Pulmonary artery endothelial cell (primary cell): ENCODE data around the gene LCE2B. TPM values are rescaled to one million over a fixed set of nuclear protein-coding genes. Genes with fewer than 3 reads are reported as not detected.
"Not testable (repeated sequence)": the region's sequence is repeated elsewhere in the genome, so short reads cannot be mapped to it uniquely, and the experiment has no call there.

Source experiments
- DNase-seq: peaks from one replicate; pipeline ENCODE4 v3.0.0-alpha.2; 2011; ENCODE audit warnings: low read depth, low spot score
- total RNA-seq: library from RNA; depleted of rRNA; stranded (reverse); fragments of >200 nt; gene quantifications from 2 replicates; pipeline ENCODE4 v1.2.3, GENCODE V29; 2014

Gene LCE2B, protein sequence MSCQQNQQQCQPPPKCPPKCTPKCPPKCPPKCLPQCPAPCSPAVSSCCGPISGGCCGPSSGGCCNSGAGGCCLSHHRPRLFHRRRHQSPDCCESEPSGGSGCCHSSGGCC
- not detected in 2 replicates for total RNA-seq

DNA sequence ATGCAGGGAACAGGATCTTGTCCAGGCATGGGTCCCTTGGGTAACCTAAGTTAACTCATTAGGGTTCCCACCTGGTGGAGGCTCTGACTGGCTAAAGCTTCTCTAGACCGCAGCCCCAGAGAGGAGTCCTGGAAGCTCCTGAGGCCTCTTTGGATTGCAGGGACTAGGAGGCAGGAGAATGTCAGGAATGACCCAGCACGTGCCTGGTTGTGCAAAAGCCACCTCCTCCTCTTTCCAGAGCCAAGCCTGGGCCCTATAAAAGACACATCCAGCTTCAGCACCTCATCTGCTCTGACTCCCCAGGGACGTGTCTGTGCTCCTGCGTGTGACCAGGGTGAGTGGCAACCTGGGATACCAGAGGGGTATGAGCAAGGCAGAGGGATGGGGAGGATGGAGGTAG lies at the start of gene LCE2B:
Gene LCE2B, plus strand, starts transcription at position 301 of the 400 bp plus-strand sequence. CDS start 721 bp downstream, outside the sequence.
- DNase-seq: not testable (repeated sequence)

DNA sequence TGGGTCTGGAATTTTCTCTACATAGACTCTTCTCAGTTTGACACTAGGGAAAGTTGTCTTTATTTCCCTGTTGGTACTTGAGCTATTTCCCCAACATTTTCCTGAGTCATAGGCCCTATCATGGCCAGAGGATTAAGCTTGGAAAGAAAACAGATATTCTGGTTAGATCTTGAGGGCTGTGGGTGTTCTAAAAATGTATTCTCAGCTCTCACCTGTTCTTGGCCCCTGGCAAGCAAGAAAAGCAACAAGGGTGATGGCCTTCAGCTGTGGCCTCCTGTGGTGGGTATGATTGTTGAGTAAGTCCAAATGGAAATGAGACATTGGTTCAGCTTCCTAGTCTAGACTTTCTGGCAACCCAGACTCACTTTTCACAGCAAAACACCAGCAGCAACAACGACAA lies 45.6 kb upstream of the LCE2B start:
- no peak for DNase-seq

- DNase-seq: no peak
Observed at GRCh38 chr1:152643945-152644344, 42.0 kb upstream of the LCE2B start.

- DNase-seq: no peak
Observed at GRCh38 chr1:152645146-152645545, 40.8 kb upstream of the LCE2B start.

DNA sequence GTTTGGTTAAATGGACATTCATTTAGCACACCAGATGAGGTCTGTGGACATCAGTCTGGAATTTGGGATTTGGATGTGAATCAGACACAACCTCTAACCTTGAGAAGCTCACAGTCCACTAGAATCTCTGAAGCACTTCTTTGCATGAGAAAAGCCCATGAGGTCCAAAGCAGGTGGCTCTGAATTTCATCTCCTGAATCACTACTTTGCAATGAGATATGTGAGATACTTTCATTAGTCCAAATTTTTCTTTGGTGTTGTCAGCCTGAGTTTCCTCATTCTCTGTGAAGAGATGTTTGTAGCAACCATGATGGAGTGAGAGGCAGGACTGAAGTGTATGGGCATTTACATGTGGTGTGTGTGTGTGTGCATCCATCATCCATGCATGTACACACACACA lies 39.3 kb upstream of the LCE2B start:
- DNase-seq: no peak

DNA sequence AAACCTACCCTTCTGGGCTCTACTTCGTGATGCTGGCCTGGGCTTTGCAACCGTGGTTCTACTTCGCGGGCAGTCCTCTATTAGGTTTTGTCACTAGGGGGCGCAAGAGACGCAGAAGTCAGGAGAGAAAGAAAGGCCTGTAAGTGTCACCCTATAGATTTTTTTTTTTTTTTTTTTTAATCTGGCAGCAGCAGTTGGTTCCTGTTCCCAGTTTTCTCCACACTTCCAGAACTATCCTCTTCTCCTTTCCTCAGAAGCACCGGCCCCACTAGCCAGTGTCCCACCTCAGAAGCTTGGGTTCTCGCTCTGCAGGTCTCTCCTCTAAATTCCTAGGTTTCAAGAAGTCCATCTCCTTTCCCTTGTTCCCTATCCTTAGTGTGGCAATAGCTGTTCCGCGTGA lies 31.8 kb upstream of the LCE2B start:
- DNase-seq: peak; percentile 1

- DNase-seq: no peak
Observed at GRCh38 chr1:152656459-152656858, 29.5 kb upstream of the LCE2B start.

- DNase-seq: no peak
Observed at GRCh38 chr1:152657677-152658076, 28.2 kb upstream of the LCE2B start.

DNA sequence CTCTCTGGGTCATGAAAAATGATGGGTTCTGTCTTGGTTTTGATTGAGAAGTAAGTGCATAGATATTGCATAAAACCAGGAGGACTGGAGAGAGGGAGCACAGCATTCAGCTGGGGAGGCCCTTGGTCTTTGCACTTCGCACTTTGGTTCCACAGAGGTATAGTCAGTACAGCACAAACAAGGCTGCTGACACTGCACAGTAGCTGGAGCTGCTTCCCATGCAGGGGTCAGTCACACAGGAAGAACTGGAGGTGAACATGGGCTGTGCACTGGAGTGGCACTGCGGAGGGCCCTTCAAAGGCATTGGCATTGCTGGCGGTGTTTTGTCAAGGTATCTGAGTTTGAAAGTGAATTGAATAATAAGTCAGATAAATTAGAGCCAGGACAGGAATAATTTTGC lies 27.3 kb upstream of the LCE2B start:
- DNase-seq: no peak

DNA sequence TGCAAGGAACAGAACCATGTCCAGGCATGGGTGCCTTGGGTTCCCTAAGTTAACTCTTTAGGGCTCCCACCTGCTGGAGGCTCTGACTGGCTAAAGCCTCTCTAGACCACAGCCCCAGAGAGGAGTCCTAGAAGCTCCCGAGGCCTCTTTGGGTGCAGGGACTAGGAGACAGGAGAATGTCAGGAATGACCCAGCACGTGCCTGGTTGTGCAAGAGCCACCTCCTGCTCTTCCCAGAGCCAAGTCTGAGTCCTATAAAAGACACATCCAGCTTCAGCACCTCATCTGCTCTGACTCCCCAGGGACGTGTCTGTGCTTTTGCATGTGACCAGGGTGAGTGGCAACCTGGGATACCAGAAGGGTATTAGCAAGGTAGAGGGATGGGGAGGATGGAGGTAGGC lies 22.8 kb upstream of the LCE2B start, which contains the start of gene LCE2D:
Gene LCE2D, plus strand, starts transcription at position 283 of the 400 bp plus-strand sequence. CDS start 726 bp downstream, outside the sequence.
- DNase-seq: no peak

- not testable (repeated sequence) for DNase-seq
Observed at GRCh38 chr1:152666171-152666570, 19.8 kb upstream of the LCE2B start.

DNA sequence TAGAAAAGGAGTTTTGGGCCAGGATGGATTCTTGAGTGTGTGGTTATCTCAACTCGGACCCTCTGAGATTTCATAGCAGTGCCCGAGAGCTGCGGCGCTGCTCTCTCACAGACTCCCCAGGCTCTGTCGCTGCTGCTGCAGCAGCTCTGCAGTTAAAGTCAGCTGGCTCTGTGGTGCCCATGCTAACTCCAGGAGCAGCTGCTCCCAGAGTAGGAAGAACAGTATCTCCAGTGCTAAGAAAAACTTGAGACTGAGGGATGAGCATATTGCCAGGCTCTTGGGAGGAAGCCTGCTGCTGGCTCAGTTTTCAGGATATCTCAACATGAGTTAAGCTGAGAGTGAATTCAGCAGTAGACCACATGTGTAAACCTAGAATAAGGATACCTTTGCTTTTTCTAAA lies 18.3 kb upstream of the LCE2B start:
- DNase-seq: no peak

DNA sequence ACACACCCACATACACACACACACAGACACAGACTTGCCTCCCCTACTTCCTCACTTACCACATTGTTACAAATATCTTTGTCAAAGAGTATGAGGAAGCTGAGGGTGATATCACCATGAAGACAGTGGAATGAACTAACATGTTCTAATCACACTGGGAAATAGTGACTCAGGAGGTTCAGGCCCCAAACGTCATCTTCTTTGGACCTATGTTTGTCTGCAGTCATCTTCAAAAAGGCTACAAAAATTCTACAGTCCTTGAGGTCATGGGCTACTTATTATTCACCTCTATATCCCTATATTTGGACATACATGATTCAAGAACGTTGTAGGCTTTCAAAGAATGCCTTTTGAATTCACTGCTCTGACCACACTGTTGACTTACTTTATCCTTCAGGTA lies 12.9 kb upstream of the LCE2B start:
- DNase-seq: no peak

- not testable (repeated sequence) for DNase-seq
Observed at GRCh38 chr1:152674983-152675382, 10.9 kb upstream of the LCE2B start, which contains the start of gene LCE2C. Gene LCE2C (plus strand): TSS chr1:152675279. CDS start chr1:152676016, 737 bp downstream.

DNA sequence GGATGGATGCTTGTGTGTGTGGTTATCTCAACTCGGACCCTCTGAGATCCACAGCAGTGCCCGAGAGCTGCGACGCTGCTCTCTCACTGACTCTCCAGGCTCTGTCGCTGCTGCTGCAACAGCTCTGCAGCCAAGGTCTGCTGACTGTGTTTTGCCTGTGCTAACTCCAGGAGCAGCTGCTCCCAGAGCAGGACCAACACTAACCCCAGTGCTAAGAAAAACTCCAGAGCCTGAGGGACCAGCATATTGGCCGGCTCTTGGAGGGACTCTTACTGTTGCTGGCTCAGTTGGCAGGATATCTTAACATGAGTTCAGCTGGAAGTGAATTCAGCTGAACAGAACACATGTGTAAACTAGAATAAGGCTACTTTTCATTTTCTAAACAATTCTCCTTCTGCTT lies 6.5 kb upstream of the LCE2B start:
- no peak for DNase-seq

DNA sequence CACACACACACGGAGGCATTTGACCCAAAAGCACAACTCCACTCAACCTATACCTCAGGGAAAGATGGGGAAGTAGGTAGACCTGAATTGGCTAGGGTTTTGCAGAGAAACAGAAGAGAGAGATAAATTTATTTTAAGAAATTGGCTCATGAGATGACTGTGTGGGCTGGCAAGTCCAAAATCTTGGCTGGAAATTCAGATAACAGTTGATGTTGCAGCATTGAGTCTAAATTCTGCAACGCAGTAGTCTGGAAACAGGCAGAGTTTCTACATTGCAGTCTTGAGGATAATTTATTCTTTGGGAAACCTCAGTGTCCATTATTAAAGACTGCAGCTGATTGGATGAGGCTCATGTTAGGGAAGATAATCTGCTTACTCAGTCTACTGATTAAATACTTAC lies 4.3 kb upstream of the LCE2B start:
- no peak for DNase-seq

GRCh38 chr1:152683846-152684245 lies 2.1 kb upstream of the LCE2B start:
- no peak for DNase-seq

DNA sequence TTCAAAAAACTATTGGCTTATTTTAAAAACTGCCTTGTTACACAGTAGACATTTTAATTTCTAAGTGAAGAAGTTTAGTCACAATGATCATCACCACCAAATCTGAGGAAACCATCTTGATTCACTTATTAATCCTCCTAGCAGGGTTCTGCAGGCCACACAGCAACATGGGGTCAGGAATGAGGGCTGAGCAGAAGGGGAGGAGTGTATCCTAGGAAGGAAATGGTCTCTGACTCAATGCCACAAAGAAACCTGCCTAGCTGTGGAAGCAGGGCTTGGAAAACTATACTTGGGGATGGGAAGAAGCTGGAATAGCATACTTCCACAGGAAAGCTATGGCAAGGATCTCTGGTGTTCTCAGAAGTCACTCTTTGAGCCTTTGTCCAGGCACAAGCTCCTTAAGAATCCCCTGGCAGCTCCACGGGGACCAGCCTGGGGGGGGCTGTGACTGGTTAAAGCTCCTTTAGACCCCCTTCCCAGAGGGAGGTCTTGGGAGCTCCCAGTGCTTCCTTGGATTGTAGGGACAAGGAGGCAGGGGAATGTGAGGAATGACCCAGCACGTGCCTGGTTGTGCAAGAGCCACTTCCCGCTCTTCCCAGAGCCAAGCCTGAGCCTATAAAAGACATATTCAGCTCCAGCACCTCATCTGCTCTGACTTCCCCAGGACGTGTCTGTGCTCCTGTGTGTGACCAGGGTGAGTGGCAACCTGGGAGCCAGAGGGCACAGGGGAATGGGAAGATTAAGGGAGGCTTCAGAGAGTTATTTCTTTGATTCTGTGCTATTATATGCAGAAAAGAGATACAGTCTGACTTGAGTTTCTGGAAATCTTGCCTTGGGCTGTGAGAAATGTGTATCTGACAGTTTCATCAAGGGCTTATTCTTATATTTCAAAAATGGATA lies 12.0 kb downstream of the LCE2B start, which contains the start of gene LCE2A:
Gene LCE2A, plus strand, starts transcription at position 645 of the 900 bp plus-strand sequence. CDS start 557 bp downstream, outside the sequence.
- no peak for DNase-seq

DNA sequence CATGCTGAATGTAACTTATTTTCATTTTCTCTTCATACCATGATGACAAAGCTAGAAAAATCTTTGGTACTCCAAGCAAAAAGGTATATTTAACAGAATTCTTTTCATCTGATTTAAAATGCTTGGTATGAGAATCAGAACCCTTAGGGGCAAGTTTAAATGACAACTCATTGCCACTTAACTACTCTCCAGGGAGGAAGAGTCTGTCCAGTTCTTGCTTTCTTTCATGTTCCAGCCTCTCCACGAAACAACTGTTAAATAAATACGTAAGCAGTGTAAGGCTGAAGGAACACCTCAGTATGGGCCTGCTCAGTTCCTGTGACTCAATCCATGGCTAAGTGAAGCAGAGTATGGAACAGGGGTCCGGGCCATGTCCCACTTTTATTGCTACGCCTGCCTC lies 13.8 kb downstream of the LCE2B start:
- no peak for DNase-seq

DNA sequence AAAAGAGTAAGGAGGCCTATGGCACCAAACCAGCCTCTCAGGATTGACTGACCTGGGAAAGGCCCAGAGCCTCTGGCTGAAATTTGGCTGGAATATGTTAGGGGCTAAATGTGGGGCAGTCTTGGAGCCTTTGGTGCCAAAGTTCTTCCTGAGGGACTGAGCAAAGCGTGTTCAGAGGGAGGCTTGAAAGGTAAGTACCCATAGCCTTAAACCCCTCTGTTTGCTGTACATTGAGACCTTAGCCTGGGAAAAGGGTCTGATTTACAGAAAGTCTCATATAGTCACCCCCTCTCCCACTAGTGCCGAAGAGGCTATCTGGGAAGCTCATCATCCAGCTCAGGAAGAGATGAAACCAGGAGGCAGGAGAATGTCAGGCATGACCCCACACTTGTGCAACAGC lies 21.9 kb downstream of the LCE2B start, which contains the start of gene LCE4A:
Gene LCE4A, plus strand, starts transcription at position 301 of the 400 bp plus-strand sequence. CDS start 916 bp downstream, outside the sequence.
- no peak for DNase-seq

DNA sequence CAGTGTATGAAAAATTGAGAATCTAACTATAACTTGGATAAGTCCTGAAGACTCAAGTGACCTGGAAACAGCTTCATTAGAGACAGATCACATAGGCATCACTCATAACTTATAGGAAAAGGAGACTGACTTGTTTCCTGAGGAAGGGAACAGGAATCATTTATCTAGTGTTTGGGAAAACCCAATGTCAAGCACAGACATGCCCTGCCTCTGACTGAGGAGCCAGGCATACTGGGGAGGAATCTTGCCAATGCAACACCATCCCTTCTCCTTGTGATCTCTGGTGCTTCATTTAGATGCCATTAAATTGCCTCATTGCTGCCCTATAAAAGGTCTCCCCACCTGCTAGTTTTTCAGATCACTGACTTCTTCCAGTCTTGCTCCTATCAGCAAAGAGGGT lies 32.3 kb downstream of the LCE2B start:
- DNase-seq: no peak

GRCh38 chr1:152725261-152725660 lies 39.3 kb downstream of the LCE2B start:
- DNase-seq: no peak
